Stimulated activated CD4-positive, alpha-beta T cell treated with anti-CD3 and anti-CD28 coated beads, Interleukin-1b, Interleukin-23, amount 100 ng/mL, for 24 hours (primary cell): ENCODE results near the gene EED.
A peak's percentile ranks its signal among the peaks of the same experiment; 100 is the strongest.

ENCODE experiments used
- DNase-seq, 4 experiments: peaks; one replicate each; pipeline ENCODE4 v3.0.0-alpha.2; 2020; ENCODE audit warnings: low read depth in 4 of 4, low spot score in 1 of 4

EED gene

DNA sequence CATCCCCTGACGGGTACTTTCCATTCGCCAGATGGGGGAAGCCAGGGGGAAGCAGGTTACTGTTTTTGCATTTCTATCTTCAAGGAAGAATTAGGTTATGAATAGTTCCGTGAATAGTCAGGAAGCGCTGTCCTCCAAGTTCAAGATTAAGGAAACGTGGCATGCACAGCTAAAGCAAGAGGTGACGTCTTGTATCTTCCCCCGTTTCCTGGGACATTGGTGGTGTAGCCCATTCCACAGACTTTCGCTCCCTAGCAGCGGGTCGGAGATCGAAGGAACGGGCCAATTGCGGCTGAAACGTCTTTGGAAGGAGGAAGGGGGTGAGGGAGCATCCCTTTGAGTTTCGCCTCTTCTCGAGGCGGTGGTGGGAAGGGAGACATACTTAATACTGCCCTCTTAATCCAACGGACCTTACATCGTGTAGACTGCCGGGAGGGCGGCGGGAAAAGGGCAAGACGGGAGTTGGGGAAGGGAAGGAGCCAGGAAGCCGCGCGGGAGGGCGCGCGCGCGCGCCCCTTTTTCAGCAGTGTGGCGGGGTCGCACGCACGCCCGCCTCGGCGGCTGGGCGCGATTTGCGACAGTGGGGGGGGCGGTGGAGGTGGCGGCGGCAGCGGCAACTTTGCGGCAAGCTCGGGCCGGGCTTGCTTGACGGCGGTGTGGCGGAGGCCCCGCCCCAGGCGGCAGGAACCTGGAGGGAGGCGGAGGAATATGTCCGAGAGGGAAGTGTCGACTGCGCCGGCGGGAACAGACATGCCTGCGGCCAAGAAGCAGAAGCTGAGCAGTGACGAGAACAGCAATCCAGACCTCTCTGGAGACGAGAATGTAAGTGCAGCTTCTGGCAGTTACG is at the start of gene EED:
Gene EED (plus strand): TSS at position 232 of the 847 bp plus-strand sequence. CDS start 477 bp downstream, at position 709.
- DNase-seq: peak; percentile 84 to 97 (median 90)

DNA sequence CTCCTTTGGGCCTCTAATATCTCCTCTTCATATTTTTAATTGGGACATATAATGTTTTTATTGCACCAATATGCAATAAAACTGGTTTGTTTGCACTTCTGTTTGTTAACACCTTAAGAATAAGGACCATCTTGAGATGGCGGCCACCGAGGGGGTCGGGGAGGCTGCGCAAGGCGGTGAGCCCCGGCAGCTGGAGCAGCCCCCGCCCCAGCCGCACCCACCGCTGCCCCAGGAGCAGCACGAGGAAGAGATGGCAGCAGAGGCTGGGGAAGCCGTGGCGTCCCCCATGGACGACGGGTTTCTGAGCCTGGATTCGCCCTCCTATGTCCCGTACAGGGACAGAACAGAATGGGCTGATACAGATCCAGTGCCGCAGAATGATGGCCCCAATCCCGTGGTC is 49.6 kb upstream of the EED start:
- DNase-seq: no peak

- DNase-seq: no peak
Measured at GRCh38 chr11:86196085-86196696, 48.4 kb upstream of the EED start.

- no peak for DNase-seq
Measured at GRCh38 chr11:86196913-86197312, 47.6 kb upstream of the EED start.

GRCh38 chr11:86197448-86197847 is 47.1 kb upstream of the EED start:
- no peak for DNase-seq

- no peak for DNase-seq
Measured at GRCh38 chr11:86198139-86198538, 46.4 kb upstream of the EED start.

GRCh38 chr11:86199354-86199753 is 45.2 kb upstream of the EED start:
- no peak for DNase-seq

DNA sequence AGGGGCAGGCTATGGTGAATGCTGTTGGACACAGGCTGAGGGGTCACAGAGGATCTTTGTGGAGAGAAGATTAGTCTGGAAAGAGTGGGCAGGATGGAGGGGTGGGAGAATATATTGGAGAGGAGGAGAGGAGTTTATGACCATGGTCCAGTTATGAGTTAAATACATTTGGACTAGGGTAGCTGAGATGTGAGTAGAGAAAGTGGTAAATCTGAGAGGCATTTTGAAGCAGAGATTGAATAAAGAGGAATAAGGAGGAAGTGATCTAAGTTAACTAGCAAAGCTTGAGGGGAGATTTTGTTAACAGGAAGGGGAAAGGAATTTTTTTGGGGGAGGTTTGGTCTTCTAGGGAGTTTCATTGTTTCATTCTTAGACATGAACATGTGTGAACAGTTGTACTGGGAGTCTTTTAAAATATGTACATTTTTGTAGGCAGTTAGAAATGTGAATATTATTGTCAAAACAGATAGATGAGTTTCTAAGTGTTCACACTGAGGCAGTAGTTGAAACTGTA is 43.1 kb upstream of the EED start:
- no peak for DNase-seq

DNA sequence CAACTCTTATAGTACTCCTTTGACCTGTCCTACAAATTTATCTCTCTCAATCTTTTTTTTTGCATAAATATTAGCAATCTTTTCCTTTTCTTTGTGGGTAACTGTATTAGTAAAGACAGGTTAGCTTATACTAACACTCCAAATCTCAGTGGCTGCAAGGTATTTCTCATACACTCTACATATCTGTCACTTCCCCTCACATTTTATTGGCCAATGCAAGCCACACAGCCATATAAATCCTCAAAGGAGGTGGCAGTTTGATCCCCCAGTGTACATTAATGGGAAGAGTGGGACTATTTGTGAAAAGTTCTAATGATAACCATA is 42.6 kb upstream of the EED start:
- no peak for DNase-seq

GRCh38 chr11:86204356-86204755 is 40.2 kb upstream of the EED start:
- DNase-seq: no peak

GRCh38 chr11:86205421-86206336 is 38.9 kb upstream of the EED start:
- DNase-seq: no peak

GRCh38 chr11:86206337-86206695 is 38.2 kb upstream of the EED start:
- DNase-seq: no peak

- no peak for DNase-seq
Measured at GRCh38 chr11:86207413-86207812, 37.1 kb upstream of the EED start.

DNA sequence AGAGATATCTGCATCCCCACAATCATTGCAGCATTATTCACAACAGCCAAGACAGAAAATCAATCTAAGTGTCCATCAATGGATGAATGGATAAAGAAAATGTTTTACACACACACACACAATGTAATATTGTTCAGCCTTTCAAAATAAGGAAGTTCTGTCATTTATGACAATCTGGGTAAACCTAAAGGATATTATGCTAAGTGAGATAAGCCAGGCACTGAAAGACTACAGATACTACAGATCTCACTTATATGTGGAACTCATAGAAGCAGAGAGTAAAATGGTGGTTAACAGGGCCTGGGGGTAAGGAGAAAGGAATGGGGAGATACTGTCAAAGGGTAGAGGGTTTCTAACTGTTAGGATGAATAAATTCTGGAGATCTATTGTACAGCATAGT is 36.0 kb upstream of the EED start:
- no peak for DNase-seq

GRCh38 chr11:86209806-86210657 is 34.5 kb upstream of the EED start:
- DNase-seq: no peak

DNA sequence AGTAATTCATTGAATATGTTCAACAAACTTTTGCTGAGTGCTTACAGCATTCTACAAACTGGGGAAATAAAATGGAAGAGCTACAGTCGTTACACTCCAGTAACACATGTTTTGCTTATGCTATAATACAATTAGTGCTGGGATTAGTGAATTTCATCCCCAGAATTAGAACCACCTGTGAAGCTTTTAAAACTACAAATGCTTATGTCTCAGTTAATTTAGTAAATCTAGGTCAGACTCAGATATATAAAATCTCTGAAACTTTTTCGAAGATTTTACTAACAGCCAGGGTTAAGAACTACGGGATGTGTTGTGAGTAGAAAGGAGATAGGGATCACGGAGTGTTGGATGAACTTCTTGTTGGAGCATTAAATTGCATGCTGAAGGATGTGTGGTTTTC is 33.7 kb upstream of the EED start:
- no peak for DNase-seq

GRCh38 chr11:86211619-86212018 is 32.9 kb upstream of the EED start:
- DNase-seq: no peak

DNA sequence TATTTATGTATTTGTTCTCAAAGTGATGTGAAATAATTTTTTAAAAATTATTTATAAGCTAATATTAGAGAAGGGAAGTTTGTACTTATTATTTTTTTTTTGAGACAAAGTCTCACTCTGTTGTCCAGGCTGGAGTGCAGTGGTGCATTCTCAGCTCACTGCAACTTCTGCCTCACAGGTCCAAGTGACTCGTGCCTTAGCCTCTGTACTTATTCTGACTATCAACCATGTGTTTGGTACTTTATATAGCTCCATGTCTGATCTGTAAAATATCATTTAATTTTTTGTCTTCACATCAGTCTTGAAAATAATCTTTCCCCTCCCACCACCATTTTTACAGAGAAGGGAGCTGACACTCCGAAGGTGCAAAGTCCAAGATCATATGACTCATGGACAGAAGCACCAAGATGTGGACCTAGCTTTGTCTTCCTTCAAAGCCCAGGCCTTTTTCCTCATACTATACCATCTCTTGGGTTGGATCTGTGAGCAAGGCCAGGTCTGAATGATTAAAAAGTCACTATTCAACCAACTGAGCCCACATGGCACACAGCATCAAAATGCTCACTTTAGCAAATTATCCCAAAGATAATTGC is 32.4 kb upstream of the EED start:
- DNase-seq: no peak

GRCh38 chr11:86214710-86215109 is 29.8 kb upstream of the EED start:
- DNase-seq: peak; percentile 45 to 79 (median 58)
